Endometrium (tissue), 2 donors: ENCODE results near the gene KSR1.
"Not testable (repeated sequence)": the region's sequence is repeated elsewhere in the genome, so short reads cannot be mapped to it uniquely, and the experiment has no call there.

Experiments
- FAIRE-seq: peaks from 2 replicates; lab custom pipeline; 2012; peaks lifted over from hg19 to GRCh38; lab: Jason Lieb, UNC
- donor health status: control.
- donor health status: control.

Gene KSR1

GRCh38 chr17:27634776-27635175, 178.5 kb downstream of the KSR1 start:
- no peak for FAIRE-seq

- no peak for FAIRE-seq
Measured at GRCh38 chr17:27635275-27635823, 179.1 kb downstream of the KSR1 start.

- not testable (repeated sequence) for FAIRE-seq
Measured at GRCh38 chr17:27636005-27636520, 179.8 kb downstream of the KSR1 start.

- not testable (repeated sequence) for FAIRE-seq
Measured at GRCh38 chr17:27637818-27638217, 181.6 kb downstream of the KSR1 start.

GRCh38 chr17:27638415-27638914, 182.2 kb downstream of the KSR1 start:
- FAIRE-seq, result not testable (repeated sequence)

GRCh38 chr17:27640790-27641189, 184.5 kb downstream of the KSR1 start:
- FAIRE-seq, result no peak

- no peak for FAIRE-seq
Measured at GRCh38 chr17:27644586-27644985, 188.3 kb downstream of the KSR1 start.

GRCh38 chr17:27645621-27646020, 189.4 kb downstream of the KSR1 start:
- not testable (repeated sequence) for FAIRE-seq

- FAIRE-seq, result no peak
Measured at GRCh38 chr17:27646232-27646631, 190.0 kb downstream of the KSR1 start.

- no peak for FAIRE-seq
Measured at GRCh38 chr17:27647765-27648164, 191.5 kb downstream of the KSR1 start.

GRCh38 chr17:27649111-27649571, 192.9 kb downstream of the KSR1 start:
- not testable (repeated sequence) for FAIRE-seq

- FAIRE-seq, result no peak
Measured at GRCh38 chr17:27649929-27650328, 193.7 kb downstream of the KSR1 start.

GRCh38 chr17:27650836-27651235, 194.6 kb downstream of the KSR1 start:
- no peak for FAIRE-seq

- peak; percentile 58 for FAIRE-seq
Measured at GRCh38 chr17:27651411-27652345, 195.4 kb downstream of the KSR1 start.

- FAIRE-seq, result not testable (repeated sequence)
Measured at GRCh38 chr17:27653449-27653971, 197.3 kb downstream of the KSR1 start.

GRCh38 chr17:27654136-27654535, 197.9 kb downstream of the KSR1 start:
- FAIRE-seq, result no peak

GRCh38 chr17:27654654-27655524, 198.6 kb downstream of the KSR1 start:
- no peak for FAIRE-seq

GRCh38 chr17:27655525-27656111, 199.4 kb downstream of the KSR1 start:
- not testable (repeated sequence) for FAIRE-seq

GRCh38 chr17:27656620-27657019, 200.4 kb downstream of the KSR1 start:
- not testable (repeated sequence) for FAIRE-seq

GRCh38 chr17:27657620-27658019, 201.4 kb downstream of the KSR1 start:
- no peak for FAIRE-seq

GRCh38 chr17:27659683-27660082, 203.4 kb downstream of the KSR1 start:
- no peak for FAIRE-seq
